Astrocyte (in vitro differentiated cells and primary cell): ENCODE results near the gene CST2.

Experiments
- EZH2 ChIP-seq: IDR thresholded peaks from 2 replicates; pipeline ENCODE4 v1.6.1; 2012; ENCODE audit warnings: mild to moderate bottlenecking, low read length, inconsistent platforms; ENCODE audit not compliant: insufficient read depth
- TF ChIP-seq, protein P1 (sequence below): IDR thresholded peaks from 2 replicates; pipeline ENCODE4 v1.5.1; 2011; ENCODE audit warnings: low read depth, mild to moderate bottlenecking, inconsistent platforms, low read length, moderate library complexity; ENCODE audit not compliant: insufficient read depth

DNA sequence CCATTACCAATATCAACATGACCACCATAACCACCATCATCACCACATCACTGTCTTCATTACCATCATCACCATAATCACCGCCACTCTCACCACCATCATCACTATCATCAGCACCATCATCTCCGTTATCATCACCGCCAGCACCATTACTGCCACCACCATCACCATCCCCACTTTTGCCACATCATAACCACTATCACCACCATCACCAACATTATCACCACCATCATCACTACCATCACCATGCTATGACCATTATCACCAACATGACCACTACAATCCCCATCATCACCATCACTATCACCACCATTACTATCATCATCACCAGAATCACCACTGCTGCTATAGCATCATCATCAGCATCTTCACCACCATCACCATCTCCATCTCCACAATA is 25.7 kb downstream of the CST2 start:
- TF ChIP-seq, protein P1, sequence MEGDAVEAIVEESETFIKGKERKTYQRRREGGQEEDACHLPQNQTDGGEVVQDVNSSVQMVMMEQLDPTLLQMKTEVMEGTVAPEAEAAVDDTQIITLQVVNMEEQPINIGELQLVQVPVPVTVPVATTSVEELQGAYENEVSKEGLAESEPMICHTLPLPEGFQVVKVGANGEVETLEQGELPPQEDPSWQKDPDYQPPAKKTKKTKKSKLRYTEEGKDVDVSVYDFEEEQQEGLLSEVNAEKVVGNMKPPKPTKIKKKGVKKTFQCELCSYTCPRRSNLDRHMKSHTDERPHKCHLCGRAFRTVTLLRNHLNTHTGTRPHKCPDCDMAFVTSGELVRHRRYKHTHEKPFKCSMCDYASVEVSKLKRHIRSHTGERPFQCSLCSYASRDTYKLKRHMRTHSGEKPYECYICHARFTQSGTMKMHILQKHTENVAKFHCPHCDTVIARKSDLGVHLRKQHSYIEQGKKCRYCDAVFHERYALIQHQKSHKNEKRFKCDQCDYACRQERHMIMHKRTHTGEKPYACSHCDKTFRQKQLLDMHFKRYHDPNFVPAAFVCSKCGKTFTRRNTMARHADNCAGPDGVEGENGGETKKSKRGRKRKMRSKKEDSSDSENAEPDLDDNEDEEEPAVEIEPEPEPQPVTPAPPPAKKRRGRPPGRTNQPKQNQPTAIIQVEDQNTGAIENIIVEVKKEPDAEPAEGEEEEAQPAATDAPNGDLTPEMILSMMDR = no peak
- no peak for TF ChIP-seq EZH2
